ENCODE measurements around the gene MAD1L1. TPM values are rescaled to one million over a fixed set of nuclear protein-coding genes. Genes with fewer than 3 reads are reported as not detected.

Gene MAD1L1
- total and polyA plus RNA-seq, 3 donors from 2014 or later = 63.1 to 149 (median 94.6) TPM

DNA sequence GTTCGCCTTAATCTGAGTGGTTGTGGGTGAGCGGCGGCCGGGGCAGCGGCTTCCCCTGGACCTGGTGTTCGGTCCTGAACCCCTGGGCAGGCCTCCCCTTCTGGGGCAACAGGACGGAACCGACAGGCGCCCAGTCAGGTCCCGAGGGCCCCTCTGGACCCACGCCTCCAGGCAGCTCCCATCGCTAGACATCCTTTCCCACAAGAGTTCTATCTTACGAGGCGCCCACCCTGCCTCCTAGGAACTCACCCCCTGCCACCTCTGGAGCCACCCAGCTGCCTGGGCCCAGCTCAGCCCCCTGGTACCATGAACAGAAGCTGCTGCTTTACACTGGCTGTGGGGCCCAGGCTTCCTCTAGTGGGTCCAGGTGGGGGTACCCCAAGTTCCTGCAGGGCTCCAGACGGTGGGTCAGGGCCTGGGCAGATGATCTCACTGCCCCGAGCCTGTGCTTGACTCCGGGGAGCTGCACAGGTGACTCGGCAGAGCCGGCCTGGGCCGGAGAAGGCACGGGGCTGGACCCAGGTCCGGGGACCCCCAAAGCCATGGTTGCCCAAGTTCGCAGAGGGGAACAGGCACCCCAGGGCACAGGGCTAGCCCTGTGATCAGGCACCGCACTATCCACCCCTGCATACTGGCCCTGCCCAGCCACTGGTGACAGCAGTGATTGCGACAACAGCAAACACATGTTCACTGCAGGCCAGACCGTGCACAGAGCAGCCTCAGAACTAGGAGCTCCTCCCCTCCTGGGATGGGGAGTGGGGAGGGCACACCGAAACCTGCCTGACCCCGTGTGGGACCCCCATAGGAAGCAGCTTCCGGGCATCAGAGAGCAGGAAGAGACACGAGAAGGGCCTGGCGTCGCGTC, 382.4 kb downstream of the MAD1L1 start:
- H3K4me1 ChIP-seq = peaks cover 5% of the 10 kb centered on the region
- WGBS, 2 donors = 93 to 94% methylated on average over 23 to 33 of the region's 33 CpGs

GRCh38 chr7:1849351-1850041, 383.2 kb downstream of the MAD1L1 start:
- Histone ChIP-seq H3K4me1 (peaks cover 8% of the 10 kb centered on the region), H3K4me3 (no peak overlapping the region), H3K9me3 (no peaks in the 10 kb centered on the region), H3K36me3 (ENCODE audit: low read depth, missing control alignments) (no peaks in the 10 kb centered on the region), H3K27me3 (no peaks in the 10 kb centered on the region), H3K27ac (no peak overlapping the region)
- no peak for DNase-seq
- TF ChIP-seq, protein P1, sequence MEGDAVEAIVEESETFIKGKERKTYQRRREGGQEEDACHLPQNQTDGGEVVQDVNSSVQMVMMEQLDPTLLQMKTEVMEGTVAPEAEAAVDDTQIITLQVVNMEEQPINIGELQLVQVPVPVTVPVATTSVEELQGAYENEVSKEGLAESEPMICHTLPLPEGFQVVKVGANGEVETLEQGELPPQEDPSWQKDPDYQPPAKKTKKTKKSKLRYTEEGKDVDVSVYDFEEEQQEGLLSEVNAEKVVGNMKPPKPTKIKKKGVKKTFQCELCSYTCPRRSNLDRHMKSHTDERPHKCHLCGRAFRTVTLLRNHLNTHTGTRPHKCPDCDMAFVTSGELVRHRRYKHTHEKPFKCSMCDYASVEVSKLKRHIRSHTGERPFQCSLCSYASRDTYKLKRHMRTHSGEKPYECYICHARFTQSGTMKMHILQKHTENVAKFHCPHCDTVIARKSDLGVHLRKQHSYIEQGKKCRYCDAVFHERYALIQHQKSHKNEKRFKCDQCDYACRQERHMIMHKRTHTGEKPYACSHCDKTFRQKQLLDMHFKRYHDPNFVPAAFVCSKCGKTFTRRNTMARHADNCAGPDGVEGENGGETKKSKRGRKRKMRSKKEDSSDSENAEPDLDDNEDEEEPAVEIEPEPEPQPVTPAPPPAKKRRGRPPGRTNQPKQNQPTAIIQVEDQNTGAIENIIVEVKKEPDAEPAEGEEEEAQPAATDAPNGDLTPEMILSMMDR (IDR thresholded peaks at IDR 0.05) = no peak
- TF ChIP-seq POLR2A (IDR thresholded peaks at IDR 0.05) = no peak
- 93 to 97% methylated on average over 19 to 35 of the region's 35 CpGs for WGBS, 2 donors
- intact Hi-C loops (cut with DNase I; ENCODE audit: low total_unique reads) = no loop called here

More for the DNA sequence above, 382.4 kb downstream of the MAD1L1 start:
- TF ChIP-seq, protein P1 (IDR thresholded peaks at IDR 0.05) = no peak
- TF ChIP-seq POLR2A (IDR thresholded peaks at IDR 0.05) = no peak
- DNase-seq = no peak
- Histone ChIP-seq H3K27me3 (no peaks in the 10 kb centered on the region), H3K27ac (no peak overlapping the region), H3K4me3 (no peak overlapping the region), H3K9me3 (no peaks in the 10 kb centered on the region), H3K36me3 (ENCODE audit: low read depth, missing control alignments) (no peaks in the 10 kb centered on the region)
- intact Hi-C loops (cut with DNase I; ENCODE audit: low total_unique reads) = no loop called here

DNA sequence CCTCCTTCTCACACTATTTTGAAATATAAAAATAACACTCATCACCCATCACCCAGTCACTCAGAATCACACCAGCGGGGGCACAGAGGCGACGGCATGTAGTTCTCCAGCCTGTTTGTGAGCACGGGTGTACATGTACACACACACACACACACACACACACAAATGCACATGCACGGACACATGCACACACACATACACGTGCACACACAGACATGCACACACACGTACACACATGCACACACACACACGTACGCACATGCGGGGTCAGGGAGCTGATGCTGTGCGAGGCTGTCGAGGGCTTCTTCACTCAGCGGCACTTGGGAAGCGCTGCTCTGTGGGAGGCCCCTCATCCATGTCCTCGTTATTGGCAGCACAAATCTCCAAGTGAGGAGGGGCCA, 383.8 kb downstream of the MAD1L1 start:
- Histone ChIP-seq H3K4me3 (no peak overlapping the region), H3K27me3 (no peaks in the 10 kb centered on the region), H3K36me3 (ENCODE audit: low read depth, missing control alignments) (no peaks in the 10 kb centered on the region), H3K27ac (no peak overlapping the region), H3K9me3 (no peaks in the 10 kb centered on the region), H3K4me1 (peaks cover 8% of the 10 kb centered on the region)
- WGBS, 2 donors = 92 to 98% methylated on average over 12 to 15 of the region's 15 CpGs
- TF ChIP-seq POLR2A (IDR thresholded peaks at IDR 0.05) = no peak
- TF ChIP-seq, protein P1 (IDR thresholded peaks at IDR 0.05) = no peak
- intact Hi-C loops (cut with DNase I; ENCODE audit: low total_unique reads) = no loop called here
- no peak for DNase-seq

- no peak for DNase-seq
- 89 to 90% methylated on average over 15 to 23 of the region's 23 CpGs for WGBS, 2 donors
Measured at GRCh38 chr7:1848013-1848640, 384.6 kb downstream of the MAD1L1 start.

More at GRCh38 chr7:1848013-1848640, 384.6 kb downstream of the MAD1L1 start:
- no peak for TF ChIP-seq POLR2A (IDR thresholded peaks at IDR 0.05)
- TF ChIP-seq, protein P1 (IDR thresholded peaks at IDR 0.05) = no peak
- Histone ChIP-seq H3K4me1 (peaks cover 8% of the 10 kb centered on the region), H3K36me3 (ENCODE audit: low read depth, missing control alignments) (no peaks in the 10 kb centered on the region), H3K9me3 (no peaks in the 10 kb centered on the region), H3K27me3 (no peaks in the 10 kb centered on the region), H3K27ac (no peak overlapping the region), H3K4me3 (no peak overlapping the region)
- intact Hi-C loops (cut with DNase I; ENCODE audit: low total_unique reads) = no loop called here
